Kidney (tissue), 14 donors: ENCODE data around the gene PNLDC1. TPM values are rescaled to one million over a fixed set of nuclear protein-coding genes. Genes with fewer than 3 reads are reported as not detected.

ENCODE experiments used
- DNase-seq, 5 donors: peaks; one replicate each; pipeline ENCODE4 v3.0.0-alpha.2; 2013 to 2020
- FAIRE-seq: peaks from 2 replicates; lab custom pipeline; 2012; peaks lifted over from hg19 to GRCh38; lab: Jason Lieb, UNC
- H3K27ac ChIP-seq, 2 donors: one replicate each; pipeline ENCODE4 v1.7.0; 2013; ENCODE audit warnings: low read depth in 2 of 2, low read length in 2 of 2, inconsistent platforms in 1 of 2
- H3K27me3 ChIP-seq: one replicate; pipeline ENCODE4 v1.7.1; 2013; ENCODE audit warnings: low read length, inconsistent platforms; ENCODE audit not compliant: control insufficient read depth, insufficient read depth
- H3K36me3 ChIP-seq, 3 donors: one replicate each; pipeline versions ENCODE4 v1.7.0 to v1.7.1; 2013; ENCODE audit warnings: low read length in 3 of 3, control low read depth in 1 of 3, inconsistent platforms in 1 of 3; ENCODE audit not compliant: insufficient read depth in 3 of 3, control insufficient read depth in 2 of 3
- H3K4me1 ChIP-seq, 3 donors: one replicate each; pipeline versions ENCODE4 v1.7.0 to v1.7.1; 2013; ENCODE audit warnings: low read length in 3 of 3, inconsistent platforms in 1 of 3, low read depth in 1 of 3; ENCODE audit not compliant: control insufficient read depth in 2 of 3, insufficient read depth in 2 of 3
- H3K4me3 ChIP-seq, 3 donors: one replicate each; pipeline versions ENCODE4 v1.7.0 to v1.8.1; 2013; ENCODE audit warnings: low read length in 3 of 3, control low read depth in 1 of 3, inconsistent platforms in 1 of 3
- H3K9ac ChIP-seq, 3 donors: one replicate each; pipeline versions ENCODE4 v1.7.0 to v1.7.1; 2013; ENCODE audit warnings: low read length in 3 of 3, control low read depth in 1 of 3, inconsistent platforms in 1 of 3
- H3K9me3 ChIP-seq, 3 donors: one replicate each; pipeline versions ENCODE4 v1.7.0 to v1.7.1; 2013; ENCODE audit warnings: low read length in 3 of 3, control low read depth in 1 of 3, inconsistent platforms in 1 of 3; ENCODE audit not compliant: control insufficient read depth in 2 of 3, insufficient read depth in 1 of 3
- intact Hi-C: fragments of 100-400 bp; cut with DNase I; formaldehyde crosslinking; loops from one replicate; pipeline ENCODE4 v1.11.1; 2022
- polyA plus RNA-seq: library from polyadenylated mRNA; stranded (reverse); fragments of 350-450 nt; fragmentation: Illumina TruSeq; extraction: RNeasy Lipid Tissue Mini Kit (QIAGEN cat#74804); gene quantifications from one replicate; pipeline ENCODE4 v1.2.3, GENCODE V29; 2014; ENCODE audit warnings: low read depth, low replicate concordance; ENCODE audit not compliant: insufficient read depth
- total RNA-seq: library from RNA; stranded (reverse); fragmentation: NEBNext Ultra II Directional; extraction: Animal tissue kit (Norgen Biotek cat#: 25700); gene quantifications from one replicate; pipeline ENCODE4 v1.2.1, GENCODE V29; 2021
- TF ChIP-seq, protein P1 (sequence below): IDR thresholded peaks from 3 replicates; pipeline ENCODE4 v1.5.1; 2012; ENCODE audit warnings: mild to moderate bottlenecking, moderate library complexity, borderline replicate concordance; ENCODE audit not compliant: insufficient read depth; ENCODE audit errors: extremely low read depth
- donor health status: control.
- donor health status: control.
- donor health status: control.
- donor health status: control.
- donor health status: control.
- donor health status: DM: yes; HTN: yes; CAD: no.
- donor health status: Normal renal cell carcinoma (clear cell type).

Gene PNLDC1
- total and polyA plus RNA-seq, 2 donors from 2014 or later = 0.34 TPM; not detected in 1

GRCh38 chr6:159754401-159754800 is 45.7 kb upstream of the PNLDC1 start:
- TF ChIP-seq, protein P1, sequence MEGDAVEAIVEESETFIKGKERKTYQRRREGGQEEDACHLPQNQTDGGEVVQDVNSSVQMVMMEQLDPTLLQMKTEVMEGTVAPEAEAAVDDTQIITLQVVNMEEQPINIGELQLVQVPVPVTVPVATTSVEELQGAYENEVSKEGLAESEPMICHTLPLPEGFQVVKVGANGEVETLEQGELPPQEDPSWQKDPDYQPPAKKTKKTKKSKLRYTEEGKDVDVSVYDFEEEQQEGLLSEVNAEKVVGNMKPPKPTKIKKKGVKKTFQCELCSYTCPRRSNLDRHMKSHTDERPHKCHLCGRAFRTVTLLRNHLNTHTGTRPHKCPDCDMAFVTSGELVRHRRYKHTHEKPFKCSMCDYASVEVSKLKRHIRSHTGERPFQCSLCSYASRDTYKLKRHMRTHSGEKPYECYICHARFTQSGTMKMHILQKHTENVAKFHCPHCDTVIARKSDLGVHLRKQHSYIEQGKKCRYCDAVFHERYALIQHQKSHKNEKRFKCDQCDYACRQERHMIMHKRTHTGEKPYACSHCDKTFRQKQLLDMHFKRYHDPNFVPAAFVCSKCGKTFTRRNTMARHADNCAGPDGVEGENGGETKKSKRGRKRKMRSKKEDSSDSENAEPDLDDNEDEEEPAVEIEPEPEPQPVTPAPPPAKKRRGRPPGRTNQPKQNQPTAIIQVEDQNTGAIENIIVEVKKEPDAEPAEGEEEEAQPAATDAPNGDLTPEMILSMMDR = no peak
- Histone ChIP-seq H3K4me3 (no peak overlapping the region), H3K9ac (no peak overlapping the region), H3K36me3 (peaks cover 13 to 55% (median 34%) of the 10 kb centered on the region in 3 donors), H3K9me3 (no peaks in the 10 kb centered on the region), H3K27me3 (no peaks in the 10 kb centered on the region), H3K27ac (no peak overlapping the region), H3K4me1 (no peaks in the 10 kb centered on the region)
- FAIRE-seq (no peak), DNase-seq (no peak)
- intact Hi-C loops = no loop called here

- FAIRE-seq = no peak
- peaks cover 13 to 49% (median 32%) of the 10 kb centered on the region in 3 donors for H3K36me3 ChIP-seq
- TF ChIP-seq, protein P1 = no peak
Measured at GRCh38 chr6:159754959-159755914, 44.8 kb upstream of the PNLDC1 start.

DNA sequence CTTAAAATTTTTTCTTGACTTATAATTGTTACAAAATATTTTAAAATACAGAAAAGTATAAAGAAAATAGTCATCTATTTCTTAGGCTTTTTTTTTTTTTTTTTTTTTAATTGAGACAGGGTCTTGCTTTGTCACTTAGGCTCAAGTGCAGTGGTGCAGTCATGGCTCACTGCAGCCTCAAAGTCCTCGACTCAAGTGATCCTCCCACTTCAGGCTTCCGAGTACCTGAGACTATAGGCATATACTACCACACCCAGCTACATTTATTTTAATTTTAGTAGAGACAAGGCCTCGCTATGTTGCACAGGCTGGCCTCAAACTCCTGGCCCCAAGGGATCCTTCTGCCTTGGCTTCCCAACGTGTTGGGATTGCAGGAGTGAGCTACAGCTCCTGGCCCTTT is 43.6 kb upstream of the PNLDC1 start:
- Histone ChIP-seq H3K4me1 (peaks cover 0 to 9% (median 0%) of the 10 kb centered on the region in 3 donors), H3K9me3 (no peaks in the 10 kb centered on the region), H3K4me3 (no peak overlapping the region), H3K27me3 (no peaks in the 10 kb centered on the region), H3K9ac (no peak overlapping the region), H3K36me3 (peaks cover 12 to 46% (median 31%) of the 10 kb centered on the region in 3 donors), H3K27ac (no peak overlapping the region)
- FAIRE-seq = no peak
- intact Hi-C loops = no loop called here
- TF ChIP-seq, protein P1 = no peak
- DNase-seq = no peak

More at GRCh38 chr6:159754959-159755914, 44.8 kb upstream of the PNLDC1 start:
- Histone ChIP-seq H3K27ac (no peak overlapping the region), H3K9me3 (no peaks in the 10 kb centered on the region), H3K9ac (no peak overlapping the region), H3K4me3 (no peak overlapping the region), H3K4me1 (no peaks in the 10 kb centered on the region), H3K27me3 (no peaks in the 10 kb centered on the region)
- DNase-seq = no peak
- intact Hi-C loops = no loop called here
